GM13976 (cell line): ENCODE data around the gene KRT6C.

Experiments
- DNase-seq: peaks from one replicate; pipeline ENCODE4 v3.0.0; 2012; ENCODE audit warnings: low spot score
- CTCF ChIP-seq: IDR thresholded peaks from 2 replicates; pipeline ENCODE4 v1.5.1; 2012; ENCODE audit warnings: borderline replicate concordance, mild to moderate bottlenecking; ENCODE audit not compliant: insufficient read depth; ENCODE audit errors: extremely low read depth, missing control alignments, control extremely low read depth
- in situ Hi-C: fragments of 300-500 bp; cut with MboI; formaldehyde crosslinking; loops from one replicate; pipeline ENCODE4 v1.12.0; 2022; ENCODE audit warnings: low sequenced_read_pairs, mixed read lengths, inconsistent platforms; ENCODE audit not compliant: unreplicated experiment

Gene KRT6C

DNA sequence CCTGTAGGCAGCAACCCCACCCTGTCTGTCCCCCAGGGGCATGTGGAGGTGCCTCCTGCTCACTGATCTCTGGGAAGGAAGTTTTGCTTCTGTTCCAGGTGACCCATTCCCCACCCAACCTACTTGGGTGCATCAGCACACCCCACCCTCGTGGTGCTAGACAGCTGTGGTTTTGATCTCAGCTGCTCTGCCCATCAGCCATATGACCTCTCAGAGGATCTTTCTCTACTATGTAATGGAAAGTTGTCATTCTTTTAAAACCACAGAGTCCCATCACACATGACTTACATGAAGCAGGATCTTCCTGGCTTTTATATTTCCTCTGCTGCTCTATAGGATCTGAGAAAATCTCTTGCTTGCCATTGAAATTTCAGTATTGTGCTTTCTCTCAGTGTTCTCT lies 53.9 kb downstream of the KRT6C start:
- in situ Hi-C loops = no loop called here
- no peak for TF ChIP-seq CTCF
- no peak for DNase-seq

DNA sequence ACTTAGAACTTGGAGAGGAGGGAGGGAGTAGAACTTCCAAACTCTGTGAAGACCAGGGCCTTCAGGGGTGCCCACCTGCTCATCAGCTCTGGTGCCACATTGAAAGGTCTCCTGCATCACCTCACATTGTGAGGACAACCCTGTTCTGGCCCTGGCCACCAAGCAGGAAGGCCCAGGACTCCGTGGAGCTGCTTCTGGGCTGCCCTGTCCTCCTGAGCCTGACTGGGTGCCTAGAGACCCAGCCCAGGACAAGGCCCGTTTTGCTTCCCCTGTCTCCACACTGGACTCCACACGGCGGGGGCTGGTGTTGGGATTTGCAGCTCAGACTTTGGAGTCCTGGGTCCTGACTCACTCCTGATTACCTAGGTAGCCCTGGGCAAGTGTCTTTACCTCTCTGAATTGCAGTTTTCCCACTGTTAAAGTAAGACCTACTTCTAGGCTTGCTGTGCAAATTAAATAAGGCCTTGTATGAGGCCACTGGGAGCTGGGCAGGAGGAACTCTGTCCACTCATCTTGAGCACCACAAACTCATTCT lies 55.0 kb downstream of the KRT6C start:
- no peak for TF ChIP-seq CTCF
- DNase-seq = no peak
- in situ Hi-C loops = no loop called here
